Fibroblast of peridontal ligament (primary cell): ENCODE measurements around the gene AUNIP.

ENCODE experiments used
- DNase-seq: peaks from one replicate; pipeline ENCODE4 v3.0.0-alpha.2; 2010; ENCODE audit errors: extremely low read depth

Gene AUNIP

GRCh38 chr1:25794325-25794724, 64.9 kb downstream of the AUNIP start:
- no peak for DNase-seq

- DNase-seq = peak; percentile 54
Measured at GRCh38 chr1:25793585-25794170, 65.6 kb downstream of the AUNIP start.

GRCh38 chr1:25792115-25792514, 67.1 kb downstream of the AUNIP start:
- no peak for DNase-seq

DNA sequence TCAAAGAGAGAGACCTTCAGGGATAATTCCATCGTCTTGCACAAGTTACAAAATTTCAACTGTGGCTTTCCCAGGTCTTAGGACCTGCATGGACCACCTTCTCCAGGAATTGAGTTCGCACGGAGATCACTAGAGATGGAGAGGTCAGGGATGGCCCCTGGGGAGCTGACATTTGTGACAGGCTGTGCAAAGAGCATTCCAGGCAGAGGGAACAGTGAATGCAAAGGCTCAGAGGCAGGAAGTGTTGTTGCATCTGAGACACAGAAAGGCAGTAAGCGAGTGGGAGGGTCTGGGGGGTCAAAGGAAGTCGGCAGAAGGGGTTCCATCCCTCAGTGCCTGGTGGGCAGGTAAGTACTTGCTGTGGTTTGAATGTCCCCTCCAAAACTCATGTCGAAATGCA, 68.8 kb downstream of the AUNIP start:
- DNase-seq = no peak

GRCh38 chr1:25787760-25788166, 71.5 kb downstream of the AUNIP start:
- DNase-seq = no peak

DNA sequence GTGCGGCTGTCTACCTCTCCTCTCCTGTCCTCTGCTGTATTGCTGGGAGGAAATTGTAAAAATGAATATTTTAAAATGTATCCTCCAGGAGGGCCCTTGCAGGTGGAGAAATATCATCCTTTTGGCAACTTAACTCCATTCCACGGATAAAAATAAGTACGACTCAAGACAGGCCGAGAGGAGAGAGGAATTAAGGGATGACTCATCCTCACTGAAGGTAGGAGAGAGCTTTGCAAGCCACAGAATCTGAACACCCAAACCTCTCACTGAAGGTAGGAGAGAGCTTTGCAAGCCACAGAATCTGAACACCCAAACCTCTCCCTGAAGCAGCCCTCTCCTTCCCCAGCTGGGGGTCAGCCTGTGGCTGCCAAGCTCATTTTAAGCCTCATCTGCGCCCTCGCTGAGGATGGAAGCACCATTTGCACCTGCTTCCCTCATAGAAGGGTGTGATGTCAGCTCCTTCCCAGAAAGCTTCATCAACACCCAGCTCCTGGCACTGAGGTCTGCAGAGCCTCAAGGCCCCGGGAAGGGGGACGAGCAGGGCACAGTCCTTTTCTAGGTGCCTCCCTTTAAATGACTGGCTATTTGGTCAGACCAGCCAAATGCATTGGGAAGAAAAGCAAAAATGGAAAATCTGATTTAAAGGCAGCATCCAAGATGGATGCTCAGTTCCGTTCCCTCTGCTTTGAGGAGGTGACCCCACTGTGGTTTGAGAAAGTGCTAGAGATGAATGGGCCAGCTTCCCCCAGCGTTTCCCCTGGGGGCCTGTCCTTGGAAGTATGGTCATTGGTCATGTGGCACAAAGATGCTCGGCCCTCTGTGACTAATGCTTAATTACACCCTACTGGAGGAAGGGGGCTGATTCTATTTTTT, 72.1 kb downstream of the AUNIP start:
- peak; percentile 47 for DNase-seq

- no peak for DNase-seq
Measured at GRCh38 chr1:25785333-25786067, 73.8 kb downstream of the AUNIP start.

DNA sequence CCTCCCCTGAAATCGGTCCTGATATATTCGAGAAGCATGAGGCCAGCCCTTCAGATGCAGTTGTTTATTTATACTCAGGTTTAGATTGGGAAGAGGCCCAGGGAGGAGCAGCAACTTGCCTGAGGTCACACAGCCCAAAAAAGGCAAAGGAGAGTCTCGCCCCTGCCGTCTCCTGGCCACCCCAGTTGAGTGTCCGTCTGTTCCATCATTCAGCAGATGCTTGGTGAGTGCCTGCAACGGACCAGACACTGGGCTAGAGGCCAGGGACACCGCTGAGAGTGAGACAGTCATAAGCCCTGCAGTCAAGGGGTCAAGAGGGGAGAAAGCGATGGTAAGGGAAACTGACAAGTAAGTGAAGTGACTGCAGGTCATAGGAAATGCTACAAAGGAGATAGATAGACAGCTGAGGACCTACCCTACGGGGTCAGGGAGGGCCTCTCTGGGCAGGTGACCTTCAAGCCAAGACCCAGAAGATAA, 74.6 kb downstream of the AUNIP start:
- no peak for DNase-seq
